Activated CD8-positive, alpha-beta T cell treated with anti-CD3 and anti-CD28 coated beads for 36 hours (primary cell): Measurements from ENCODE around the gene MAP3K5. TPM values are rescaled to one million over a fixed set of nuclear protein-coding genes. Genes with fewer than 3 reads are reported as not detected.
"Not testable (repeated sequence)": the region's sequence is repeated elsewhere in the genome, so short reads cannot be mapped to it uniquely, and the experiment has no call there.

Experiments
- ATAC-seq: fragments of 200-7000 bp; cut with Tn5 transposase; one replicate; pipeline ENCODE4 v1.10.0; 2021; ENCODE audit warnings: mild to moderate bottlenecking, moderate library complexity
- CTCF ChIA-PET: fragments of 350-600 bp; sonication (Branson Sonifier 250); formaldehyde crosslinking; loops from one replicate; lab custom pipeline; 2021; ENCODE audit warnings: antibody characterized with exemption; lab: Charles Lee
- POLR2A ChIA-PET: fragments of 350-600 bp; sonication (Branson Sonifier 250); formaldehyde crosslinking; loops from one replicate; lab custom pipeline; 2021; ENCODE audit warnings: antibody characterized with exemption; lab: Charles Lee
- DNase-seq: peaks from one replicate; pipeline ENCODE4 v3.0.0-alpha.2; 2020
- H3K27ac Mint-ChIP-seq: one replicate; pipeline ENCODE4 v1.8.0; 2021; ENCODE audit warnings: mild to moderate bottlenecking, mixed read lengths
- H3K27me3 Mint-ChIP-seq: one replicate; pipeline ENCODE4 v1.8.0; 2021; ENCODE audit warnings: mixed read lengths
- H3K36me3 Mint-ChIP-seq: one replicate; pipeline ENCODE4 v1.8.0; 2021; ENCODE audit warnings: low read depth, mixed read lengths
- H3K4me1 Mint-ChIP-seq: one replicate; pipeline ENCODE4 v1.8.0; 2021; ENCODE audit warnings: low read depth, mixed read lengths
- H3K4me3 Mint-ChIP-seq: one replicate; pipeline ENCODE4 v1.8.0; 2021; ENCODE audit warnings: mild to moderate bottlenecking, moderate library complexity, mixed read lengths
- H3K9me3 Mint-ChIP-seq: one replicate; pipeline ENCODE4 v1.8.0; 2021; ENCODE audit warnings: mixed read lengths
- intact Hi-C: fragments of 100-400 bp; cut with micrococcal nuclease; formaldehyde crosslinking; loops from one replicate; pipeline ENCODE4 v1.10.0; 2022
- total RNA-seq, 2 experiments: library from RNA; stranded (reverse); gene quantifications; one replicate each; pipeline ENCODE4 v1.2.3, GENCODE V29; 2021
- TF ChIP-seq, protein P1 (sequence below): fragments of 200-600 bp; IDR thresholded peaks from one replicate; pipeline ENCODE4 v1.8.0; 2022; ENCODE audit warnings: antibody characterized with exemption, mild to moderate bottlenecking

MAP3K5 gene
- total RNA-seq, 2 experiments from 2014 or later: 4.4 to 4.6 TPM

DNA sequence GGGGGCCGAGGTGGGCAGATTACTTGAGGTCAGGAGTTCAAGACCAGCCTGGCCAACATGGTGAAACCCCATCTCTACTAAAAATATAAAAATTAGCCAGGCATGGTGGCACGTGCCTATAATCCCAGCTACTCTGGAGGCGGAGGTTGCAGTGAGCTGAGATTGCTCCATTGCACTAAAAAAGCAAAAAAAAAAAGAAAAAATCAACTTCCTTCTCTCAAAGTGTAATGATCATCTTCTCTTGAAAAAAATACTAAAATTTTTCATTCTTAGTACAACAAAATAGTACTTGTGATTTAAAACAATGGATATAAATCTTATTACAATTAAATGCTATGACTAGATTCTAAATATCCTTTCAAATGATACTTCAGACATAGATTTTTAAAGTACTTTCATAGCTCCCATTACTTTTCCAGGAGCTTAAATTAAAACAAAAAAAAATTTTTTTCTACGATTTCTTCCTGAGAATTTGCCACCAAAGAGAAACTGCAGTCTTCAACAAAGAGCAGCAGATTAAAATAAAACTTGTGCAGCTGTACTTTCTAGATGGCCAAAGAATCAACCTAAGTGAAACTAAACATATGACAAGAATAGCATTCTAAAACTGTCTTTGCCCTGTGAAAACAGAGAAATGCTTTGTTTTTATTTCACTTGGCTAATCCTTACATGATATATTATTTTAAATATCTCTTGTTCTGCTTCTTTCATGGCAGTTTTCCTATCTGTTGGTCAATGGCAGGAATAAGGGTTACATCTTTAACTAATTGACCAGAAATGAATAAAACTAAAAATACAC, 75.2 kb downstream of the MAP3K5 start:
- Mint-ChIP-seq H3K36me3 (peaks cover 18% of the 10 kb centered on the region), H3K4me3 (no peak overlapping the region), H3K4me1 (peaks cover 25% of the 10 kb centered on the region), H3K27me3 (no peaks in the 10 kb centered on the region), H3K27ac (no peak overlapping the region), H3K9me3 (peaks cover 8% of the 10 kb centered on the region)
- DNase-seq (no peak), ATAC-seq (no peak)
- ChIA-PET CTCF (interaction anchor here (0.6 to 4.6 kb wide), 3 partner anchors 47 to 74 kb away, joined by 3 to 31 read pairs (median 6); partner anchors contain the start of gene MAP3K5), POLR2A (interaction anchor here (1.2 to 1.3 kb wide), 2 partner anchors 12 to 46 kb away, joined by 3 to 4 read pairs; no protein-coding TSS in a partner anchor)
- TF ChIP-seq, protein P1, sequence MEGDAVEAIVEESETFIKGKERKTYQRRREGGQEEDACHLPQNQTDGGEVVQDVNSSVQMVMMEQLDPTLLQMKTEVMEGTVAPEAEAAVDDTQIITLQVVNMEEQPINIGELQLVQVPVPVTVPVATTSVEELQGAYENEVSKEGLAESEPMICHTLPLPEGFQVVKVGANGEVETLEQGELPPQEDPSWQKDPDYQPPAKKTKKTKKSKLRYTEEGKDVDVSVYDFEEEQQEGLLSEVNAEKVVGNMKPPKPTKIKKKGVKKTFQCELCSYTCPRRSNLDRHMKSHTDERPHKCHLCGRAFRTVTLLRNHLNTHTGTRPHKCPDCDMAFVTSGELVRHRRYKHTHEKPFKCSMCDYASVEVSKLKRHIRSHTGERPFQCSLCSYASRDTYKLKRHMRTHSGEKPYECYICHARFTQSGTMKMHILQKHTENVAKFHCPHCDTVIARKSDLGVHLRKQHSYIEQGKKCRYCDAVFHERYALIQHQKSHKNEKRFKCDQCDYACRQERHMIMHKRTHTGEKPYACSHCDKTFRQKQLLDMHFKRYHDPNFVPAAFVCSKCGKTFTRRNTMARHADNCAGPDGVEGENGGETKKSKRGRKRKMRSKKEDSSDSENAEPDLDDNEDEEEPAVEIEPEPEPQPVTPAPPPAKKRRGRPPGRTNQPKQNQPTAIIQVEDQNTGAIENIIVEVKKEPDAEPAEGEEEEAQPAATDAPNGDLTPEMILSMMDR: no peak
- intact Hi-C loops: no loop called here

DNA sequence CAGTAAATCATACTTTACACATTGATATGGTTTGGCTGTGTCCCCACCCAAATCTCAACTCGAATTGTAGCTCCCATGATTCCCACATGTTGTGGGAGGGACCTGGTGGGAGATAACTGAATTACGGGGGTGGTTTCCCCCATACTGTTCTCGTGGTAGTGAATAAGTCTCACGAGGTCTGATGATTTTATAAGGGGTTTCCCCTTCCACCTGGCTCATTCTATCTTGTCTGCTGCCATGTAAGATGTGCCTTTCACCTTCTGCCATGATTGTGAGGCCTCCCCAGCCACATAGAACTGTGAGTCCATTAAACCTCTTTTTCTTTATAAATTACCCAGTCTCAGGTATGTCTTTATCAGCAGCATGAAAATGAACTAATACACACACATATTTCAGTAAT, 79.6 kb downstream of the MAP3K5 start:
- CTCF ChIA-PET: interaction anchor here (0.9 to 3.8 kb wide), 6 partner anchors 13 to 82 kb away, joined by 3 to 14 read pairs (median 4); partner anchors contain the start of gene MAP3K5
- POLR2A ChIA-PET: interaction anchor here (1.5 kb wide), 1 partner anchor 80 kb away, joined by 4 read pairs; the partner anchor contains the start of gene MAP3K5
- H3K27ac Mint-ChIP-seq, H3K4me1 Mint-ChIP-seq, H3K9me3 Mint-ChIP-seq, intact Hi-C loops, H3K27me3 Mint-ChIP-seq, ATAC-seq, H3K36me3 Mint-ChIP-seq, H3K4me3 Mint-ChIP-seq: not testable (repeated sequence)
- peak; percentile 20 for DNase-seq

DNA sequence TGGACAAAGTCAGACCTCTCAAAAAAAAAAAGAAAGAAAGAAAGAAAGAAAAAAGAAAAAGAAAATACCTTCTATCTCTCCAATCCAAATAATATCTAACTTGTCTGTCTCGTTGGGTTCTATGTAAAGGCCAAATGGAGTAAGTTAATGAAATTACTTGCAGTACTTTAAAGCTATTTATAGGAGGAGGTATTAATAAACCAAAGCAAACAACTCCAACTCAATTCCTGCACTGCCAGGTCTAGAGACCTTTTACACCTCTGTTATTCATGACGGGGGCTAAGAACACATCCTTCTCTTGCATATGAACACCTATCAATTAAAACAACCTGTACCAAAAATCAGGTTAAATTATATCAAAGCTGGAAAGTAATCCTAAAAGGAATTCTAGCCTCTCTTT, 80.6 kb downstream of the MAP3K5 start:
- H3K36me3 Mint-ChIP-seq: peaks cover 5% of the 10 kb centered on the region
- TF ChIP-seq, protein P1: no peak
- CTCF ChIA-PET: interaction anchor here (0.9 to 3.8 kb wide), 5 partner anchors 12 to 83 kb away, joined by 3 to 14 read pairs (median 5); partner anchors contain the start of gene MAP3K5
- ATAC-seq: no peak
- peaks cover 5% of the 10 kb centered on the region for H3K4me1 Mint-ChIP-seq
- H3K27me3 Mint-ChIP-seq: no peaks in the 10 kb centered on the region
- no peak overlapping the region for H3K4me3 Mint-ChIP-seq
- H3K9me3 Mint-ChIP-seq: peaks cover 5% of the 10 kb centered on the region
- no peak overlapping the region for H3K27ac Mint-ChIP-seq
- DNase-seq: no peak
- POLR2A ChIA-PET: interaction anchor here (1.0 to 1.5 kb wide), 2 partner anchors 34 to 81 kb away, joined by 3 to 4 read pairs; partner anchors contain the start of gene MAP3K5
- intact Hi-C loops: no loop called here

- Mint-ChIP-seq H3K27me3 (no peaks in the 10 kb centered on the region), H3K9me3 (peaks cover 5% of the 10 kb centered on the region), H3K27ac (no peak overlapping the region), H3K4me1 (peaks cover 5% of the 10 kb centered on the region), H3K4me3 (no peak overlapping the region), H3K36me3 (peaks cover 5% of the 10 kb centered on the region)
- intact Hi-C loops: no loop called here
- ChIA-PET CTCF (interaction anchor here (1.5 to 3.8 kb wide), 3 partner anchors 12 to 81 kb away, joined by 3 to 14 read pairs (median 5); partner anchors contain the start of gene MAP3K5), POLR2A (interaction anchor here (0.6 to 1.5 kb wide), 3 partner anchors 35 to 1154 kb away, joined by 3 to 4 read pairs (median 3); partner anchors contain the start of gene MAP3K5)
- no peak for DNase-seq
- no peak for ATAC-seq
- TF ChIP-seq, protein P1: no peak
These were observed 81.3 kb downstream of the MAP3K5 start for GRCh38 chr6:136710877-136711552.

GRCh38 chr6:136709429-136709828, 82.8 kb downstream of the MAP3K5 start:
- Mint-ChIP-seq H3K27me3 (no peaks in the 10 kb centered on the region), H3K9me3 (peaks cover 5% of the 10 kb centered on the region), H3K36me3 (peaks cover 5% of the 10 kb centered on the region), H3K4me3 (no peak overlapping the region), H3K4me1 (peaks cover 5% of the 10 kb centered on the region), H3K27ac (no peak overlapping the region)
- intact Hi-C loops: no loop called here
- DNase-seq (no peak), ATAC-seq (no peak)
- TF ChIP-seq, protein P1: no peak
- ChIA-PET CTCF (no interaction called here), POLR2A (no interaction called here)
